ENCODE measurements around the gene FZD8. TPM values are rescaled to one million over a fixed set of nuclear protein-coding genes. Genes with fewer than 3 reads are reported as not detected.
A peak's percentile ranks its signal among the peaks of the same experiment; 100 is the strongest.

FZD8 gene
- total RNA-seq, 1 donor from 2014 or later, result 0.41 TPM

DNA sequence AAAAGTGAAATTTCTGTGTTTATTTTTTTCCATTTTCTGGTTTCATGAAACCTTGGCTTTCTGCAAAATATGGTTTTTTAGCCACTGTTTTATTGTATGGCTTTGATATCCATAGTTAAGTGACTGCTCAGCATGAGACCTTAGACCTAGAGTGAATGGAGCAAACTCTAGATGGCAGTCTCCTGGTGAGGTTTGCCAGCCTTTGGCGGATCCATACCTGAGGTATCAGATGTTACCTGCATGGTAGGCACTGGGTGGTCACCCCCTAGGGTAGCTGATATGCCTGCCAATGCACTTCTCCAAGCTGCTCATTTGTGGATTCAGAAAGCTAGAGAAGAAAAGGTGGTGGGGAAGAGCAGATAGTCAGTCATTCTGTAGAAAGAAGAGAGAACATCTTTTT lies 17.4 kb upstream of the FZD8 start:
- peaks cover 5% of the 10 kb centered on the region for H3K27me3 Mint-ChIP-seq (ENCODE audit: insufficient read depth)
- no peak for DNase-seq (ENCODE audit: low spot score)
- no peak overlapping the region for H3K27ac Mint-ChIP-seq
- H3K4me3 Mint-ChIP-seq, result no peak overlapping the region
- H3K4me1 Mint-ChIP-seq (ENCODE audit: low read depth), result no peaks in the 10 kb centered on the region
- intact Hi-C loops (cut with micrococcal nuclease), result no loop called here
- peaks cover 6% of the 10 kb centered on the region for H3K9me3 Mint-ChIP-seq
- H3K36me3 Mint-ChIP-seq (ENCODE audit: low read depth), result no peaks in the 10 kb centered on the region

DNA sequence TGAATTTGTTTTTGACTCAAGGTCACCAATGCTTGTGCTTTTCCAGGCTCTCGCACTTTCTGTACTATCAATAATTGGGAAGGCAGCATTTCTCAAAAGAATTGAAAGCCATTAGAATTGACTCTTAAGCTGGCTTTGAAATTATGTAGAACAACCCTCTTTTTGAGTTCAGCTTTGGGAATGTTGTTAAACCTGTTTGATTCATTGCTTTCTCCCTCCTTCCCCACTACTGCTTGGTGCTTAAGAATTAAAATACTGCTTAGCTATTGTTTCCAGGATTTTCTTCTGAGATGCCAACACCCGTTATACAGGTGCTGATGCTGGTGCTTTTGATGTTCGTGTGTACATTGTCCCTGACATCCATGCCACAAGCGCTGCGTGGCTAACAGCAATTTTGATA lies 15.5 kb upstream of the FZD8 start:
- Mint-ChIP-seq H3K27me3 (ENCODE audit: insufficient read depth) (peaks cover 7% of the 10 kb centered on the region), H3K4me1 (ENCODE audit: low read depth) (no peaks in the 10 kb centered on the region), H3K9me3 (peaks cover 6% of the 10 kb centered on the region), H3K27ac (no peak overlapping the region), H3K4me3 (no peak overlapping the region), H3K36me3 (ENCODE audit: low read depth) (no peaks in the 10 kb centered on the region)
- no peak for DNase-seq (ENCODE audit: low spot score)
- intact Hi-C loops (cut with micrococcal nuclease), result no loop called here

DNA sequence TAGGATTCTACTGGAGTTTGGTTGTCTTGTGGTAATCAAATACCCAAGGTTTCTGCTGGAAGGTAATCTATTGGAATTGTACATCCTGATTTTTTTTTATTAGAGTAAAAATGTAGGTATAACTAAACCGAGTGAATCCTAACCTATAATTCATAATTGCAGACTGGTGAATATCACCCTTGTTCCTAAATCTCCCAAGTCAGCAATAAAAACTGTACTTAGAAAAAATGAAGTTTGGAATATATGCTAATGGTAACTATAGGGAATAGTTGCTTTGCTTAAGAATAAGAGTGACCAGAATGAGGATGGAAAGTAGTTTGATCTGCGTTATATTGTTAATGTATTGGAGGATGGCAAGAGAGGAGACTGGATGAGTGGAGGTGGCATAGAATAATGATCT lies 10.7 kb upstream of the FZD8 start:
- intact Hi-C loops (cut with micrococcal nuclease), result no loop called here
- H3K27ac Mint-ChIP-seq, result no peak overlapping the region

DNA sequence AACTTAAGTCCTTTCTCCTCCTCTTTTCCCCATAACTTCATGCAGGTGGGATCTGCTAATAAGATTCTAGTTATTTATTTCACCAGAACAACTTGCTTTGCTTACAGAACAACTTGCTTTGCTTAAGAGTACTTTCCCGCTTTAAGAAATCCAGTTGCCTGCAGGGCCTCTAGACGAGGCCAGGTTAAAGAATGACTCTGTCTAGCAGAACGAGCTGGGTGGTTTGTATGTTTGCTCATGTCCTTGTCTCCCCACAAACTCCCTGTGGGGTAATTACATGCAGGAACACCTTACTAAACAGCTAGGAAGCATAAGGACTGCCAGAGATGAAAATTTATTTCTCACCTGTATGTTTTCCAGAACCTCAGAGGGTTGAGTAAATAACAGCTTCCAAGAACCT lies 8.8 kb upstream of the FZD8 start:
- Mint-ChIP-seq H3K9me3 (no peaks in the 10 kb centered on the region), H3K36me3 (ENCODE audit: low read depth) (no peaks in the 10 kb centered on the region), H3K4me3 (no peak overlapping the region), H3K4me1 (ENCODE audit: low read depth) (no peaks in the 10 kb centered on the region), H3K27ac (no peak overlapping the region), H3K27me3 (ENCODE audit: insufficient read depth) (peaks cover 16% of the 10 kb centered on the region)
- intact Hi-C loops (cut with micrococcal nuclease), result no loop called here
- no peak for DNase-seq (ENCODE audit: low spot score)

More for the DNA sequence above, 10.7 kb upstream of the FZD8 start:
- Mint-ChIP-seq H3K4me3 (no peak overlapping the region), H3K27me3 (ENCODE audit: insufficient read depth) (peaks cover 9% of the 10 kb centered on the region), H3K9me3 (no peaks in the 10 kb centered on the region), H3K4me1 (ENCODE audit: low read depth) (no peaks in the 10 kb centered on the region), H3K36me3 (ENCODE audit: low read depth) (no peaks in the 10 kb centered on the region)
- DNase-seq (ENCODE audit: low spot score), result no peak

DNA sequence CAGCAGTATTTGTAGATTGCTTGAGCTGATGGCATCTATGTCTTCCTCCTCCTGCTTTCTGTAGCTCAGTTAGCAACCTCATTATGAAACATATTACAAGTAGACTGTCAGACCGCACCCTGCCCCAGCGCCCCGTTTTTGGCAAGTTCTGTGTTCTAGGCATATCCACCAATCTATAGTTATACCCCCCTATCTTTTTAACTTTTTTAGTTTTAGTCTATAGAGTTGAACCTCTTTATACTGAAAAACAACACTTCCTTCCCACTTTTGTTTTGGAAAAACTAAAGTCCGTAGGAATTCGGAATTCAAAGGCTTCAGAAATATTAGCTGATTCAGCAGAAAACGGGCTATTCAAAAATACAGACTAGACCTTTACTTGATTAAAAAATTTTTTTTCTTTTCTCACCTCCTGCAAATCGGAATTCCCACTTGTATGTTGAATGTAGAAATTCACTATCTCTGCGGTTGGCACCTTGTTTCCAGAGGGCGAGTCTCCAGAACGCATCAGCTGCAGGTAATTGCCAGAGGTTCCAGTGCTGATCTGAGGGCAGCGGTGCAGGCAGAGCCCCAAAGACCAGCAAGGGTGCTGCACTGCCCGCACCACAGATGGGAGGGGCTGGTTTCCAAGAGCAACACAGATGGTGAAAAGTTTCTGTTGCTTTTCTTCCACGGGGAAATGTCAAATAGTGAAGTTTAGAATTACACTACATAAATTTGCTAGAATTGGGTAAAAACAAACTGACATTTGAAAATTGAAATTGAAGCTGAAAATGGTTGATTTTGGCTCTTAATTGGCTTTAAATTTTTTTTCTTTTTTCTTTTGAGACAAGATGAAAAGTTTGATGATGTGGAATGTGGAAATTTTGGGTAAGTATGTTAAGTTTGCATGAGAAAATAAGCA lies 2.2 kb upstream of the FZD8 start:
- peaks cover 53% of the 10 kb centered on the region for H3K27me3 Mint-ChIP-seq (ENCODE audit: insufficient read depth)
- H3K9me3 Mint-ChIP-seq, result no peaks in the 10 kb centered on the region
- no peak for DNase-seq (ENCODE audit: low spot score)
- peaks cover 14% of the 10 kb centered on the region for H3K4me1 Mint-ChIP-seq (ENCODE audit: low read depth)
- peak overlapping the region; percentile 52 for H3K27ac Mint-ChIP-seq
- peaks cover 1% of the 10 kb centered on the region for H3K36me3 Mint-ChIP-seq (ENCODE audit: low read depth)
- intact Hi-C loops (cut with micrococcal nuclease), result loop anchor here (10.0 kb wide), 1 partner anchor 309 kb away; the partner anchor contains the start of gene CCNY
- H3K4me3 Mint-ChIP-seq, result peak overlapping the region; percentile 78

DNA sequence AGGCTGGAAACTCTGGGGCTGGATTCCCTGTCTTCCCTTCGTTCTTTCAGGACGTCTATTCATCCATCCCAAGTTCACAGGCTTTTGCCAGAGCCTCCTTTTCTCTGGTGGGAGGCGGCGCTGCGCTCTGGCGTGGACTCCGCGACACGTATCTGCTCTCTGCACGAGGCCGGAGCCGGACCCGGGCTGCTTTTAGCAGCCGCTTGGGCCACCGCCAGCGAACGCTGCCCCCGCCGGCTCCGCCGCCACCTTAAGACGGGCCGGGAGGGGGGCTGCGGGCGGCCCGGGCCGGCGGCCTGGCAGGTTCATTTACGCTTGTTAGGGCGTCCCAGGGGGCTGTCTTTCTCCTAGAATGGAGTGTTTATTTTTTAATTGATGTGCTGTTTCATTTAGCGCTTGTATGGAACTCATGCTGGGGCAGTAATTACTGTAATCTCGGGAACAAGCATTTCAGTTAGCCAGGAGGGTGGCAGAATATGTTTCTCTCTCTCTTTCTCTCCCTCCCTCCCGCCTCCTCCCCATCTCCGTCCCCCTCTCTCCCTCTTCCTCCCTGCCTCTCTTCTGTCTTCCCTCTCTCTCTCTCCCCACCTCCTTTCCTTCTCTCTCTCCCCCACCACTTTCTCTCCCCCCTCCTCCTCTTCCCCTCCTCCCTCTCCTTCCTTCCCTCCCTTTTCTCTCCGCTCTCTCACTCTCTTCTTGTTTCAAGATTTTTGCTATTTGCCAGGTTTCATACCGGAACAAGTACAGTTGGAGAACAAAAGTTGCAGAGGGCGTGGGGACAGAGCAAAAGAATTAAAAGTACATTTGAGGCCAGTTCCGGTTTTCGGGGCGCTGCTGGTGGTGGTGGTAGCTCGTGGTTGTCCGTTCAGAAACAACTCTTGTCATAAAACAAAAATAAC lies 1.3 kb upstream of the FZD8 start:
- intact Hi-C loops (cut with micrococcal nuclease), result loop anchor here (2.0 to 10.0 kb wide), 2 partner anchors 309 to 449 kb away; partner anchors contain the start of gene CCNY
- Mint-ChIP-seq H3K9me3 (no peaks in the 10 kb centered on the region), H3K27me3 (ENCODE audit: insufficient read depth) (peaks cover 58% of the 10 kb centered on the region)

DNA sequence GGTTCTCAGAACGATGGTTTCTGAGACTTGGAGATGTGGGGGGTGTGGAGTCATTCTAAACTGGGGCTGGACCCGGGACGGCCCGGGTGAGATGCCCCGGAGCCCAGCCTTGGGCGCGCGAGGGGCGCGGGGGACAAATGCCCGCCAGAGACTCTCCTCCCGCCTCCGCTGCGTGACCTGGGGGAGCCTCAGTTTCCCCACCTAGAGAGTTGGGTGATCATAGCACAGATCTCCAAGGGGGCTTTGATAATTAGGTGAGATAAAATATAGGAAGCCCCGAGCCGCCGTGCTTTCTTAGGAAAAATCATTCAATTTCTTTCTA lies 658 bp upstream of the FZD8 start:
- H3K27me3 Mint-ChIP-seq (ENCODE audit: insufficient read depth), result peaks cover 65% of the 10 kb centered on the region
- H3K4me1 Mint-ChIP-seq (ENCODE audit: low read depth), result peaks cover 14% of the 10 kb centered on the region
- intact Hi-C loops (cut with micrococcal nuclease), result loop anchor here (1.0 to 10.0 kb wide), 4 partner anchors 308 to 648 kb away; partner anchors contain the start of genes CCNY and CREM
- H3K9me3 Mint-ChIP-seq, result no peaks in the 10 kb centered on the region
- H3K4me3 Mint-ChIP-seq, result peak overlapping the region; percentile 83
- no peak for DNase-seq (ENCODE audit: low spot score)
- H3K36me3 Mint-ChIP-seq (ENCODE audit: low read depth), result peaks cover 1% of the 10 kb centered on the region
- H3K27ac Mint-ChIP-seq, result no peak overlapping the region

More for the DNA sequence above, 1.3 kb upstream of the FZD8 start:
- H3K27ac Mint-ChIP-seq, result peak overlapping the region; percentile 52
- H3K4me1 Mint-ChIP-seq (ENCODE audit: low read depth), result peaks cover 14% of the 10 kb centered on the region
- peaks cover 1% of the 10 kb centered on the region for H3K36me3 Mint-ChIP-seq (ENCODE audit: low read depth)
- DNase-seq (ENCODE audit: low spot score), result no peak
- peak overlapping the region; percentile 78 for H3K4me3 Mint-ChIP-seq

DNA sequence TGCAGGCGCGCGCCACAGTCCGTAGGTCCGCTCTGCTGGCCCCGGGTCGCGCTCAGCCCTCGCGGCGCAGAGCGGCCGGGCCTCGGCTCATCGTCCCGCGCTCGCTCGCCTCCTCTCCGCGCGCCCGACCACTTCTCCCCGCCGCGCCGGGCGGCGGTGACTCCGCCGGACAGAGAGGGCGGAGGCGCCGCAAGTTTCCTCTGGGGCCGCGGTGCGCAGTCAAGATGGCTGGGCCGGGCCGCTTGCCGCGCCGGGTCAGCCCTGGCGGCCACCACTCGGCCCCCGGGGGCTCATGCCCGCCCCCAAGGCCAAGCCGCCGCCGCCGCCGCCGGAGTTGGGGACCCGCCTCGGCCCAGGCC lies 441 bp downstream of the FZD8 start:
- Mint-ChIP-seq H3K27me3 (ENCODE audit: insufficient read depth) (peaks cover 69% of the 10 kb centered on the region), H3K36me3 (ENCODE audit: low read depth) (peaks cover 1% of the 10 kb centered on the region), H3K9me3 (no peaks in the 10 kb centered on the region), H3K4me1 (ENCODE audit: low read depth) (peaks cover 14% of the 10 kb centered on the region), H3K4me3 (no peak overlapping the region), H3K27ac (no peak overlapping the region)
- intact Hi-C loops (cut with micrococcal nuclease), result loop anchor here (1.0 to 10.0 kb wide), 4 partner anchors 307 to 647 kb away; partner anchors contain the start of genes CCNY and CREM
- DNase-seq (ENCODE audit: low spot score), result no peak

DNA sequence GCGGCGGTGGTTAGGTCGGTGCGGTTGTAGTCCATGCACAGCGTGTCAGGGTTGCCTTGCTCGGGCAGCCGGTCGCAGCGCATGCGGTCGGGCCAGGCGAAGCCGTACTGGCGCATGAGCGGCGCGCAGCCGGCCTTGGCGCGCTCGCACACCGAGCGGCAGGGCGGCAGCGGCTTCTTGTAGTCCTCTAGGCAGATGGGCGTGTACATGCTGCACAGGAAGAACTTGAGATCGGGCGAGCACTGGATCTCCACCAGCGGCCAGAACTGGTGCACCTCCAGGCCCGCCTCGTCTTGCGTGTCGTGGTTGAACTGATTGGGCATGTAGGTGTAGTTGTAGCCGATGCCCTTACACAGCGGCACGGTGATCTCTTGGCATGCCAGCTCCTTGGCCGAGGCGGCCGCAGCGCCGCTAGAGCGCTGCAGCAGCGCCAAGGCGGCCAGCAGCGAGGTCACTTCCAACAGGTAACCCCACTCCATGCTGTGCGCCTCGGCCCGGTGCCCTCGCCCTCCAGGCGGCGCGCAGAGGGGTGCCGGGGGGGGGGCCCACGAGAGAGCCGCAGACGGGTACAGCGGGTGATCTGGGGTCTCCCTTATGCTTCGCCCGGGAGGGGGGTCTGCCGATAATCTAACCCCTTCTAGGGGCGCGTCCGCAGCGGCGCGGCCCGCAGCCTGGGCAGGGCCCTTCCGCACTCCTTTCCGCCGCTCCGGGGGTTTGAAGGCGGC lies 983 bp downstream of the FZD8 start:
- Mint-ChIP-seq H3K4me3 (peak overlapping the region; percentile 69), H3K36me3 (ENCODE audit: low read depth) (peaks cover 1% of the 10 kb centered on the region), H3K27ac (no peak overlapping the region), H3K4me1 (ENCODE audit: low read depth) (peaks cover 14% of the 10 kb centered on the region), H3K27me3 (ENCODE audit: insufficient read depth) (peaks cover 71% of the 10 kb centered on the region), H3K9me3 (no peaks in the 10 kb centered on the region)
- intact Hi-C loops (cut with micrococcal nuclease), result loop anchor here (10.0 kb wide), 1 partner anchor 306 kb away; the partner anchor contains the start of gene CCNY
- DNase-seq (ENCODE audit: low spot score), result peak; percentile 22

DNA sequence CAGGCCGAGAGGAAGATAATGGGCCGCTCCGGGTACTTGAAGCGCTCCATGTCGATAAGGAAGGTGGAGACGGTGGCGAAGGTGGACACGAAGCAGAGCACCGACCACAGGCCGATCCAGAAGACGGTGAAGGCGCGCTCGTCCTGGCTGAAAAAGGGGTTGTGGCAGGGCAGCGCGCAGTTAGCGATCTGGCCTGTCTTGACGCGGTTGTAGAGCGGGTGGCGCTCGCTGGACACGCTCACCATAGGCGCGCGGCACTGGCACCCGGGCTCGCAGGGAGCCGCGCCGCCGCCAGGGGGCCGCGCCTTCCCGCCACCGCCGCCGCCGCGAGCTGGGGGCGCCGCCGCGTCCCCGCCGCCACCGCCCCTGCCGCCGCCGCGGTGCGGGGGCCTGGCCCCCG lies 1.6 kb downstream of the FZD8 start:
- no peak overlapping the region for H3K27ac Mint-ChIP-seq
- H3K27me3 Mint-ChIP-seq (ENCODE audit: insufficient read depth), result peaks cover 69% of the 10 kb centered on the region
- intact Hi-C loops (cut with micrococcal nuclease), result loop anchor here (10.0 kb wide), 1 partner anchor 306 kb away; the partner anchor contains the start of gene CCNY
- H3K4me3 Mint-ChIP-seq, result peak overlapping the region; percentile 81
- no peak for DNase-seq (ENCODE audit: low spot score)
- peaks cover 1% of the 10 kb centered on the region for H3K36me3 Mint-ChIP-seq (ENCODE audit: low read depth)
- H3K9me3 Mint-ChIP-seq, result no peaks in the 10 kb centered on the region
- H3K4me1 Mint-ChIP-seq (ENCODE audit: low read depth), result peaks cover 14% of the 10 kb centered on the region

DNA sequence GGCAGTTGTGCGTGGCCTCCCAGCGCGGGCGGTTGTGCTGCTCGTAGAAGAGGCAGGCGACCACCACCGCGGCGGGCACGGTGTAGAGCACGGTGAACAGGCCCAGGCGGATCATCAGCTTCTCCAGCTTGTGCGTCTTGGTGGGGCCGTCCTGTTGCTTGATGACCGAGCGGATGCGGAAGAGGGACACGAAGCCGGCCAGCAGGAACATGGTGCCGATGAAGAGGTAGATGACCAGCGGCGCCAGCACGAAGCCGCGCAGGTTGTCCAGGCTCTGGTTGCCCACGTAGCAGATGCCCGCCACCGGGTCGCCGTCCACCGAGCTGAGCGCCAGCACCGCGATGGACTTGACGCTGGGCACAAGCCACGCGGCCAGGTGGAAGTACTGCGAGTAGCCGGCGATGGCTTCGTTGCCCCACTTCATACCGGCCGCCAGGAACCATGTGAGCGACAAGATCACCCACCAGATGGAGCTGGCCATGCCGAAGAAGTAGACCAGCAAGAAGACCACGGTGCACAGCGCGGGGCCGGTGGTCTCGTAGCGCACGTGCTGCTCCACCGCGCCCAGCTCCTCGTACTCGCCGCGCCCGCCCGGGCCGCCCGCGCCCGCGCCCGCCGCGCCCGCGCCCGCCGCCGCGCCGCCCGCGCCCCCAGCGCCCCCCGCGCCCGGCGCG lies 2.2 kb downstream of the FZD8 start:
- peaks cover 1% of the 10 kb centered on the region for H3K36me3 Mint-ChIP-seq (ENCODE audit: low read depth)
- no peak for DNase-seq (ENCODE audit: low spot score)

More for the DNA sequence above, 2.2 kb downstream of the FZD8 start:
- H3K4me1 Mint-ChIP-seq (ENCODE audit: low read depth), result peaks cover 14% of the 10 kb centered on the region
- peak overlapping the region; percentile 28 for H3K4me3 Mint-ChIP-seq
- H3K9me3 Mint-ChIP-seq, result no peaks in the 10 kb centered on the region
- intact Hi-C loops (cut with micrococcal nuclease), result loop anchor here (5.0 to 10.0 kb wide), 3 partner anchors 142 to 1237 kb away; partner anchors contain the start of gene CCNY
- H3K27ac Mint-ChIP-seq, result no peak overlapping the region
- H3K27me3 Mint-ChIP-seq (ENCODE audit: insufficient read depth), result peaks cover 63% of the 10 kb centered on the region
